ENCODE measurements around the gene ZSCAN1.

DNA sequence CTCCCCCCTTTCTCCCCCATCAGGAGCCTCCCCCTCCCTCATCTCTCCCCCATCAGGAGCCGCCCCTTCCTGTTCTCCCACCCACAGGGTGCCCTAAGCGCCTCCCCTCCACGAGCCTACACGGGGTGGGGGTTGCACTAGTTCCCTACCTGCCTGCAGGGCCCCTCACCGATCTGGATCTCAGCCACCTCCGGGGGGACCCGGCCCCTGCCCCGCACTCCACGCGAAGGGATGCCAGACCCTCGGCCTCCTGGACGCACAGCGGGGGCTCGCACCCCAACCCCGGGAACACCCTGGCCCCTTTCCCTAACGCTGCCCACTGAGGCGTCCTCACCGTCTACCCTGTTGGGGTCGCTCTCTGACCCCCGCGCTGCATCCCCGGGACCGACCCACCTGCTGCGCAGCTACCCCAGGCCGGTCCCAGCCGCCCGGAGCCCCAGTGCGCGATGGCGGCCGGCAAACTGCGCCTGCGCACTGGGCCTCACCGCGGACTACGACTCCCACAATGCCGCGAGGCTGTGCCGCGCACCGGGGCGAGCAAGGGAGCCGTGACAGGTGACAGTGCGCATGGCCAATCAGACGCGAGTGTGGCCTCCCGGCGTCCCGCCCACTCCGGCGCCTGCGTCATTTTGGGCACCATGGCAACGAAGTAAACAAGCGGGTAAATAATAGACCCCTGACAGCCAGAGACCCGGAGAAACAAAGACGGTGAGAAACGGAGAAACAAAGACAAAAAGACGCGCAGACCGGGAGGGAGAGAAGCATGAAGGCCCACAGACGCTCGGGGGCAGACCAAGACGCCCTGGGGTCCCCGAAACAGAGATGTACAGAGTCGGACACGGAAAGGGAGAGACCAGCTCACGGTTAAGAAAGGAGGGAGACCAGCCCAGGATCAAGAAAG lies 64.2 kb downstream of the ZSCAN1 start, which contains the start of gene ZSCAN18:
- TF ChIP-seq, protein P1, sequence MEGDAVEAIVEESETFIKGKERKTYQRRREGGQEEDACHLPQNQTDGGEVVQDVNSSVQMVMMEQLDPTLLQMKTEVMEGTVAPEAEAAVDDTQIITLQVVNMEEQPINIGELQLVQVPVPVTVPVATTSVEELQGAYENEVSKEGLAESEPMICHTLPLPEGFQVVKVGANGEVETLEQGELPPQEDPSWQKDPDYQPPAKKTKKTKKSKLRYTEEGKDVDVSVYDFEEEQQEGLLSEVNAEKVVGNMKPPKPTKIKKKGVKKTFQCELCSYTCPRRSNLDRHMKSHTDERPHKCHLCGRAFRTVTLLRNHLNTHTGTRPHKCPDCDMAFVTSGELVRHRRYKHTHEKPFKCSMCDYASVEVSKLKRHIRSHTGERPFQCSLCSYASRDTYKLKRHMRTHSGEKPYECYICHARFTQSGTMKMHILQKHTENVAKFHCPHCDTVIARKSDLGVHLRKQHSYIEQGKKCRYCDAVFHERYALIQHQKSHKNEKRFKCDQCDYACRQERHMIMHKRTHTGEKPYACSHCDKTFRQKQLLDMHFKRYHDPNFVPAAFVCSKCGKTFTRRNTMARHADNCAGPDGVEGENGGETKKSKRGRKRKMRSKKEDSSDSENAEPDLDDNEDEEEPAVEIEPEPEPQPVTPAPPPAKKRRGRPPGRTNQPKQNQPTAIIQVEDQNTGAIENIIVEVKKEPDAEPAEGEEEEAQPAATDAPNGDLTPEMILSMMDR (IDR thresholded peaks at IDR 0.05): no peak
- TF ChIP-seq POLR2AphosphoS5 (IDR thresholded peaks at IDR 0.05; ENCODE audit: low read depth, low read length) (no peak), SIN3A (IDR thresholded peaks at IDR 0.05; ENCODE audit: borderline replicate concordance, insufficient read depth, low read depth, low read length) (no peak), TCF7L2 (IDR thresholded peaks at IDR 0.05; ENCODE audit: low read depth, low read length) (no peak)
- TF ChIP-seq, protein P2, sequence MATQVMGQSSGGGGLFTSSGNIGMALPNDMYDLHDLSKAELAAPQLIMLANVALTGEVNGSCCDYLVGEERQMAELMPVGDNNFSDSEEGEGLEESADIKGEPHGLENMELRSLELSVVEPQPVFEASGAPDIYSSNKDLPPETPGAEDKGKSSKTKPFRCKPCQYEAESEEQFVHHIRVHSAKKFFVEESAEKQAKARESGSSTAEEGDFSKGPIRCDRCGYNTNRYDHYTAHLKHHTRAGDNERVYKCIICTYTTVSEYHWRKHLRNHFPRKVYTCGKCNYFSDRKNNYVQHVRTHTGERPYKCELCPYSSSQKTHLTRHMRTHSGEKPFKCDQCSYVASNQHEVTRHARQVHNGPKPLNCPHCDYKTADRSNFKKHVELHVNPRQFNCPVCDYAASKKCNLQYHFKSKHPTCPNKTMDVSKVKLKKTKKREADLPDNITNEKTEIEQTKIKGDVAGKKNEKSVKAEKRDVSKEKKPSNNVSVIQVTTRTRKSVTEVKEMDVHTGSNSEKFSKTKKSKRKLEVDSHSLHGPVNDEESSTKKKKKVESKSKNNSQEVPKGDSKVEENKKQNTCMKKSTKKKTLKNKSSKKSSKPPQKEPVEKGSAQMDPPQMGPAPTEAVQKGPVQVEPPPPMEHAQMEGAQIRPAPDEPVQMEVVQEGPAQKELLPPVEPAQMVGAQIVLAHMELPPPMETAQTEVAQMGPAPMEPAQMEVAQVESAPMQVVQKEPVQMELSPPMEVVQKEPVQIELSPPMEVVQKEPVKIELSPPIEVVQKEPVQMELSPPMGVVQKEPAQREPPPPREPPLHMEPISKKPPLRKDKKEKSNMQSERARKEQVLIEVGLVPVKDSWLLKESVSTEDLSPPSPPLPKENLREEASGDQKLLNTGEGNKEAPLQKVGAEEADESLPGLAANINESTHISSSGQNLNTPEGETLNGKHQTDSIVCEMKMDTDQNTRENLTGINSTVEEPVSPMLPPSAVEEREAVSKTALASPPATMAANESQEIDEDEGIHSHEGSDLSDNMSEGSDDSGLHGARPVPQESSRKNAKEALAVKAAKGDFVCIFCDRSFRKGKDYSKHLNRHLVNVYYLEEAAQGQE (IDR thresholded peaks at IDR 0.05; ENCODE audit: insufficient read depth in 1 of 2, low read depth in 2 of 2, low read length in 1 of 2): no peak
